Hypothalamus (tissue), 51 donors: ENCODE data around the gene BCAS3.
"Not testable (repeated sequence)": the region's sequence is repeated elsewhere in the genome, so short reads cannot be mapped to it uniquely, and the experiment has no call there.

Source experiments
- DNase-seq, 51 donors: peaks; one replicate each; lab custom pipeline; 2025; lab: John Stamatoyannopoulos, UW

The BCAS3 gene

DNA sequence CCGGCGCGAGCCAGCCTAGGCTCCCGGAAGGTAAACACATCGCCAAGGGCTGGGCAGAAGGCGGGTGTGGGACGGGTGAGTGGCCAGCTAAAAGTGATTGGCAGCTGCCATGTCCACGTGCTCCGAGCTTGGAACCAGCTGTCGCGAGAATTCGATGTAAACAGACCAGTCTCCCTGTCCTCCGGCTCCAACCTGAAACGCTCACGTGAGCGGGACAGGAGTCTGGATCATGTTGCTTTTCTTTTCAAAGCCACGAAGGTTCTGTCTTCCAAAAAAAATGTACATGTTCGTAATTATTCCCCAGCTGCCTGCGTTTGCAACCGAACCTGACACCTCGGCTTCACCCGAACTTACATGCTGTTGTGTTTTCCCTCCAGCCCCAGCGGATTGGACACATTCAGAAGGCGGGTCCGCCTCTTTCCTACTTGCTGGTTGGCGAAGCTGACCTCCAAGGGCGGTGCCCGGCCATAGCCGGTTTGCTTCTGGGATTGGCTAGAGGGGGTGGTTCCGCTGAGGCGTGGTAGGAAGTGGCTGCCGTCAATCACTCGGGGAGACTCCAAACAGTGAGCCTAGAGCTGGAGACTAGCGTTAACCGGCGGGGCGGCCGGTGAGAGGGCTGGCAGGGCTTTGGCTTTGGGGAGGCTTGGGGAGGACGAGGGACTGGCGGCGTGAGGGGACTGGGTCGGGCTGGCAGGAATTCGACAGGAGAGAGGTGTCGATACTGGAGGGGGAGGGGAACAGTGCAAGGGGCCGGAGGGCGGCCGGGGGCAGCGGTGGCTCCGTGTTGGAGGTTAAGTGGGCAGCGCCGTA lies at the start of gene BCAS3:
Gene BCAS3, plus strand, starts transcription at position 544 of the 810 bp plus-strand sequence.
- DNase-seq = peak; percentile 88 to 100 (median 98)

DNA sequence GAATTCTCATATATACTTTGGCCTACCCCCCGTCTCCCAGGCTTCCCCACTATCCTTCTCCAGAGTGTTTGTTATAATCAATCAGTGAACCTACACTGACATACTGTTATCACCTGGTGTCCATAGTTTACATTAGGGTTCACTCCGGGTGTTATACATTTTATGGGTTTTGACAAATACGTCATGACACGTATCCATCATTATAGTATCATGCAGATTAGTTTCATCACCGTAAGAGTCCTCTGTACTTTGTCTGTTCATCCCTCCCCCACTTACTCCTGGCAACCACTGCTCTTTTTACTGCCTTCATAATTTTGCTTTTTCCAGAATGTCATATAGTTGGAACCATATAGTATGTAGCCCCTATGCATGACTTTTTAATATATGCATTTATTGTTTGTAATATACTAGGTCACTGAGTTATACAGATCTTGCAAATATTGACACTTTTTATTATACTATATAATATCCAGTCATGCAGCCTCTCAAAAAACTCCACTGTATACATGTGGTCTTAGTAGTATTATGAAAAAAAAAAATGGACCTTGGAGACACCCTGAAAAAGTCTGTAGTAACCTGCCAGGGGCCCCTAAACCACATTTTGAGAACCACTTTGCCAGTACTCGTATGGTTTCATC lies 49.3 kb upstream of the BCAS3 start:
- DNase-seq = no peak

DNA sequence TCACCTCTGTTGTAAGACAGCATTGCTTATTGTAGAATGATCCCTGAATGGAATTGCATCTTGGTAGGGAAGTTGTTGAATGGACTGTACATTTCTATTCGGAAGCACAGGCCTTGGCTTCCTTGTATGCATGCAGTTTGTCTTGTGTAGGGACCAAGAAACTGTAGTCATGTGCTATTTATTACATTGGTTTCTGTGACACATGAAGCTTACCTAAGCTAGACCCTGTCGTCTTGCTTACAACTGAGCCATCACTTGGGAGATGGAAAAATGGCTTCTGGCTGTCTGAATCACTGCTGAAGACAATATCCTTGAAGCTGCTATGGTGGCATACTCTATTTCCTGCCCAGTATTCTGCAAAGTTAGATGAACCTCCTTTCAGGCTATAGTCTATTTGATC lies 48.5 kb upstream of the BCAS3 start:
- no peak for DNase-seq

DNA sequence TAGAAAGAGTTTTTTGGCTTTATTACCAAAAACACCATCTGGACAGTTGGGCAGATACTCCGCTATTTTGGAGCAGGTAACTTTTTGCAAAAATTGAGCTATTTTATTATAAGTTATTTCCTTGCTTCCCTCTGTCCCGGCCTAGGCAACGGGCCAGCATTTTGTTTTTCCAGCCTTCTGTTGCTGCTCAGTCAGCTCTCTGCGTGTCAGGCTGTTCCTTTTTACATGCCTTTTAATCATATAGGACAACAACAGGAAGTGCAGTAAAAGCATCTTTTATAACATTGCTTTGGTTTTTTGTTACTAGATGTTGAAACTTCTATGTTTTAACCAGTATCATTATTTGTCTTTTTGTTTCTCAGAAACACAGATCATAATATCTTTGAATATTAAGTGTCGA lies 47.3 kb upstream of the BCAS3 start:
- peak in 7 of 51 donors; percentile 3 to 33 (median 7) for DNase-seq

DNA sequence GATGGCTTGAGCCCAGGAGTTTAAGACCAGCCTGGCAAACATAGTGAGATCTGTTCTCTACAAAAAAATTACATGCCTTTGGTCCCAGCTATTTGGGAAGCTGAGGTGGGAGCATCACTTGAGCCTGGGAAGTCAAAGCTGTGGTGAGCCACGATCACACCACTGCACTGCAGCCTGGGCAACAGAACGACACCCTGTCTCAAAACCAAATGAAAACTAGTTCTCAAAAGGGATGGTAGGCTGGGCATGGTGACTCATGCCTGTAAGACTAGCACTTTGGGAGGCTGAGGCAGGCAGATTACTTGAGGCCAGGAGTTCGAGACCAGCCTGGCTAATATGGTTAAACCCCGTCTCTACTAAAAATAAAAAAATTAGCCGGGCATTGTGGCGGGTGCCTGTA lies 46.5 kb upstream of the BCAS3 start:
- DNase-seq = no peak

DNA sequence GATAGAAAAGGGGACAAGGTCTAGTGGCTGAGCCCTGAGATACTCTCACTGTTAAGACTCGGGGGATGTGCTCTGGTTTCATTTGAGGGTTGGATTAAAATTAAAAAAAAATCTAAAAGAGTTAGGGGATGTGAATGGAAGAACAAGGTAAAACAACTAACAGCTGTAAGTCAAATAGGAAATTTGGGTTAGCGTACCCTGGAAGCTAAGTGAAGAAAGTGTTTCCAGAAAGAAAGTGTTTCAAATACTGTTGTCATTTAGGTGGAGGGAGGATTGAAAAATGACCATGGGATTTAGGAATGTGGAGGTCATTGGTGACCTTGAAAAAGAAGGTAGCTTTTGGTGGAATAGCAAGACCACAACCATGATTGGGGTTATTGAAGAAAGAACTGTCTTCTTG lies 40.0 kb upstream of the BCAS3 start:
- no peak for DNase-seq

DNA sequence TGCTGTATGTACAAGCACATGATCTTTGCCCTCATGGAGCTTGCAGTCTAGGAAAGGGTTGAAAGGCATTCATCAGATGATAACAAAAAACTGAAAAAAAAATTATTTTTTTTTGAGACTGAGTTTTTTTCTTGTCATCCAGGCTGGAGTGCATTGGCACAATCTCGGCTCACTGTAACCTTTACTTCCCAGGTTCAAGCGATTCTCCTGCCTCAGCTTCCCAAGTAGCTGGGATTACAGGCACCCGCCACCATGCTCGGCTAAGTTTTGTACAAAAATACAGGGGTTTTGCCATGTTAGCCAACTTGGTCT lies 38.7 kb upstream of the BCAS3 start:
- DNase-seq = no peak

DNA sequence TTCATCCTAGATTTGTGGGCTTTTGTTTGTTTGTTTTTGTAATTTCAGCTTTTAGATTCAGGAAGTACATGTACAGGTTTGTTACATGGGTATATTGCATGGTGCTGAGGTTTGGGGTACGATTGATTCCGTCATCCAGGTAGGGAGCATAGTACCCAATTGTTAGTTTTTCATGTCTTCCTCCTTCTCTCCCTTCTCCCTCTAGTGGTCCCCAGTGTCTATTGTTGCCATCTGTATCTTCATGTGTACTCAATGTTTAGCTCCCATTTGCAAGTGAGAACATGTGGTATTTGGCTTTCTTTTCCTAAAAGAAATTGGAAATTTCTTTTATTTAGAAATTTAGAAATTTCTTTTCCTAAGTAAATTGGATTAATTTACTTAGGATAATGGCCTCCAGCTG lies 37.1 kb upstream of the BCAS3 start:
- no peak for DNase-seq

DNA sequence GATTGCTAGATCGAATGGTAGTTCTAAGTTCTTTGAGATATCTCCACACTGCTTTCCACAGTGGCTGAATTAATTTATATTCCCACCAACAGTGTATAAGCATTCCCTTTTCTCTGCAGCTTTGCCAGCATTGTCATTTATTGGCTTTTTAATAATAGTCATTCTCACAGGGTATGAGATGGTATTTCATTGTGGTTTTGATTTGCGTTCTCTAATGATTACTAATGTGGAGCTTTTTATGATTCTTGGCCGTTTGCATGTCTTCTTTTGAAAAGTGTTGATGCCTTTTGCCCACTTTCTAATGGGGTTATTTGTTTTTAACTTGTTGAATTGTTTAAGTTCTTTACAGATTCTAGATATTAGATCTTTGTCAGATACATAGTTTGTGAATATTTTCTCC lies 36.5 kb upstream of the BCAS3 start:
- DNase-seq = no peak

DNA sequence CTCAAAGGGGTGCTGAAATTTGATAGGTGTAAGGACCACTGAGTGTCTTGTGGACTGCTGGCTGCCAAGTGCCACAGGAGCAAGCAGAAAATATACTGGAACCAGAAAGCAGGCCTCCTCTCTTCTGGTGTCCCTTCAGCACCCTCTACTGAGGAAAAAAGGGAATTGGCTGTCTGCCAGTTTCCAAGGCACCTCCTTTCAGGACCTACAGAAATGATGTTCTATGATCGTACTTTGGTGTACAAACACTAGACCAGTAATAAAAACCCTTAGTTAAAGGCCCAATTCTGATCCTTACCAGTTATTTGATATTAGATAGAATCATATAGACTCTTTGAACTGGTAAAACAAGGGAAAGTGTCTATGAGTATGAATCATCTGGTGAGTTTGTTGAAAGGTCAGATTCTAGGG lies 35.8 kb upstream of the BCAS3 start:
- DNase-seq = peak in 36 of 51 donors; percentile 2 to 78 (median 42)

DNA sequence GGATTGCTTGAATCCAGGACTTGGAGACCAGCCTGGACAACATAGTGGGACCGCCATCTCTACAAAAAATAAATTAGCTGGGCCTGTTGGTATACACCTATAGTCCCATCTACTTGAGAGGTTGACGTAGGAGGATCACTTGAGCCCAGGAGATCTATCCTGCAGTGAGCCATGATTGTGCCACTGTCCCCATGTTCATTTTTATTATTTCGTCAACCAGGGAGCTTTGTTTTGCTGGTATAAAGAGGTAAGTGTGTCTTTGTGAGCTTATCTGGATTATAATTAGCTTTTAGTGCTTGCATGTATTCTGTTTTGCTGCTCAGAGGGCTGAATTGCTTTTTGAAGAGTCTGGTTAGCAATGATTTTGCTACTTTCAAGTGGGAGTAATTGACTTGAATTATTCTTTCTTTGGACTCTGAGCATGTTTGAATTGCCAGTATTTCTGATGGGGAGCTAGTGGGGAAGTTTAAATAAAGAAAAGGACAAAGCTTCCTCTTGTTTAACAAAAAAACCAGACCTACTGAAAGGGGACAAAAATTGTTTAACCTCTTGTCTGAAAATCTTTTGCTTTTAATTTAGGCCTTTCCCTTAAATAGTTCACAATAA lies 31.6 kb upstream of the BCAS3 start:
- peak in 1 of 51 donors; percentile 51 for DNase-seq

DNA sequence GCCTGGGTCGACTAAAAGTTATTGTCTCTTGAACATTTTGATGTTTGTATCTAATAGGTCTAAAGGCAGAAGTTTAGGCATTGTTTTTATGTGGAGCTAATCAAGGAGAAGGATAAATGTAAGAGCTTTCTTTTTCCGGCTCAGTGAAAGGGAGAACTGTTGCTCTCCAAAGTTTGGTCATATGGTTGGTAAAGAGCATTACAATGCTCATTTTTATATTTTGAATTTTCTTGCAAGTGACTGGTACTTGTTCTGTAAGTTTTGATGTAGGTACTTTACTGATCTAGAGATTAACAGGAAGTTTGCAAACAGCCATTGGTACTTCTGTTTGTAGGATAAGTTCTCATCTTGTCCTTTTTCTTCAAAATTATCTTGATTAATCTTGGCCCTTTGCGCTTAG lies 30.9 kb upstream of the BCAS3 start:
- DNase-seq = no peak

DNA sequence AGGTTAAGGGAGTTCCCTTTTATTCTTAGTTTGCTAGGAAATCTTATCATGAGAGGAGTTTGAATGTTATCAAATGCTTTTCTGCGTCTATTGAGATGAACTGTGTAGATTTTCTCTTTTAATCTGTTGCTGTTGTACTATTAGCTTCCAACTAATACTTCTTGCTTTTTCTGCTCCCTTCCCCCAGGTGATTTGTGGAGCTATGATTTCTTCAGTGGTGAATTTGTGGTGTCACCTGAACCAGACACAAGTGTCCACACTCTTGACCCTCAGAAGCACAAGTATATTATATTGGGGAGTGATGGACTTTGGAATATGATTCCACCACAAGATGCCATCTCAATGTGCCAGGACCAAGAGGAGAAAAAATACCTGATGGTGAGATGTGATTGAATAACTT lies 29.9 kb upstream of the BCAS3 start:
- DNase-seq = no peak

DNA sequence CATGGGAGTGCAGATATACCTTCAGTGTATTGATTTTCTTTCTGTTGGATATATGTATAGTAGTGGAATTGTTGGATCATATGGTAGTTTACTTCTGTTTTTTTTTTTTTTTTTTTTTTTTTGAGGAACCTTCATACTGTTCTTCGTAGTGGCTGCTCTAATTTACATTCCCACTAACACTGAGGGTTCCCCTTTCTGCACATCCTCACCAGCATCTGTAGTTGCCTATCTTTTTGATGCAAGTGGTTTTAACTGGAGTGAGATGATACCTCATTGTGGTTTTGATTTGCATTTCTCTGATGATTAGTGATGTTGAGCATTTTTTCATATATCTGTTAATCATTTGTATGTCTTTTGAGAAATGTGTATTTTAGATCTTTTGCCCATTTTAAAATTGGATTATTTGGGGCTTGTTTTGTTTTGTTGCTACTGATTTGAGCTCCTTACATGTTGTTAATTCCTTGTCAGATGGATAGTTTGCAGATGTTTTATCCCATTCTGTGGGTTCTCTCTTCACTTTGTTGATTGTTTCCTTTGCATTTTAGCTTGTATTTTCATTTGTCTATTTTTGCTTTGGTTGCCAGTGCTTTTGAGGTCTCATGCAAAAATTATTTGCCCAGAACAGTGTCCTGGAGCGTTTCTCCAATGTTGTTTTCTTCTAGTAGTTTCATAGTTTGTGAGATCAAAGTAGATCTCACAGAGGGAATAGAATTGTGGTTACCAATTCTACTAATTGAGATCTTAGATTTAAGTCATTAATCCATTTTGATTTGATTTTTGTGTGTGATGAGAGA lies 25.0 kb upstream of the BCAS3 start:
- no peak for DNase-seq

DNA sequence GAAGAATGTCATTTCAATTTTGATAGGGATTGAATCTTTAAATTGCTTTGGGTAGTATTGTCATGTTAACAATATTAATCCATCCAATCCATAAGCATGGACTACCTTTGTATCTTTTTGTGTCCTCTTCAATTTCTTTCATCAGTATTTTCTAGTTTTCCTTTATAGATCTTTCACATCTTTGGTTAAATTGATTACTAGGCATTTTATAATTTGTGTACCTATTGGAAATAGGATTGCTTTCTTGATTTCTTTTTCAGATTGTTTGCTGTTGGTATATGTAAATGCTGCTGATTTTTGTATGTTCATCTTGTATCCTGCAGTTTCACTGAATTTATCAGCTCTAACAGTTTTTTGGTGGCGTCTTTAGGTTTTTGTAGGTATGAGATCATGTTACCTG lies 24.1 kb upstream of the BCAS3 start:
- DNase-seq = no peak

DNA sequence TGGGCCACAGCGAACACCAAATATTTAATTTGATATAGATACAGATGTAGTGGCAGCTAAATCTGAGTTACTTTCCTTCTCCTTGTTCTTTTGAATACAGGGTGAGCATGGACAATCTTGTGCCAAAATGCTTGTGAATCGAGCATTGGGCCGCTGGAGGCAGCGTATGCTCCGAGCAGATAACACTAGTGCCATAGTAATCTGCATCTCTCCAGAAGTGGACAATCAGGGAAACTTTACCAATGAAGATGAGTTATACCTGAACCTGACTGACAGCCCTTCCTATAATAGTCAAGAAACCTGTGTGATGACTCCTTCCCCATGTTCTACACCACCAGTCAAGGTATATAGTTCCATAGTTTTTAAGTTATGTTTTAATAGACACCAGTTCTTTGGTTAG lies 21.2 kb upstream of the BCAS3 start:
- DNase-seq = peak in 4 of 51 donors; percentile 11 to 17 (median 14)

DNA sequence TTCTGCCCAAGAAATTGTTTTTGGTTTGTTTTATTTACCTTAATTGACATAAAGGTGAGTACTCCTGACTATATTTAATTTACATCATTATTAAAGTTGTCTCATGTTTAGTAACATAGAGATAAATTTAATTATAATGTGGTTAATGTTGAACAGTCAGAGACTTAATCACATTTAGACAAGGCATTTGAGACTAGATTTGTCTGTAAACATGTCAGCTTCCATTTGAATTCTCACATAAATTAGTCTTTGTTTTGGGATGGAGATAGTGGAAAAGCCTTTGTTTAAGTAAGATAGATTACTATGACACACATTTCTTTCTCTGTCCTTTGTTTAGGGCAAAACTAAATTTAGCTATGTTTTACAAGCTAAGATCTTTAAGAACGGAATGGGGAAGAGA lies 18.5 kb upstream of the BCAS3 start:
- no peak for DNase-seq

DNA sequence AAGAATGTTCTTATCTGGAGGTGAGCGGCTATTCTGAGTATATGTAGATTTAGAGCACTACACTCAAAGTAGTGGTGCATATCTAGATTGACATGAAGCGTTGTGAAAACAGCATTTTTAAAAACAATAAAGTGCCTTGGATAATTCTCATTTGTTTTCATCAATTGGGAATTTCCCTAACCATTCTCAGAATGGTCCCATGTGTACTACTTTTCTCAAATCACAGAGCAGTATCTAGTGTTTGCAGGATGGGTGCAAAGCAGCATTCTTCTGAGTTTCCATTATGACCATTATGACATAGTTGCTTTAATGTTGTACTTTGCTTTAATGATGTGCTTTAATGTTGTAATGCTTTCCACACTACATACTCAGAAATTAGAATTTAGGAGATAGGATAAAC lies 16.2 kb upstream of the BCAS3 start:
- no peak for DNase-seq

DNA sequence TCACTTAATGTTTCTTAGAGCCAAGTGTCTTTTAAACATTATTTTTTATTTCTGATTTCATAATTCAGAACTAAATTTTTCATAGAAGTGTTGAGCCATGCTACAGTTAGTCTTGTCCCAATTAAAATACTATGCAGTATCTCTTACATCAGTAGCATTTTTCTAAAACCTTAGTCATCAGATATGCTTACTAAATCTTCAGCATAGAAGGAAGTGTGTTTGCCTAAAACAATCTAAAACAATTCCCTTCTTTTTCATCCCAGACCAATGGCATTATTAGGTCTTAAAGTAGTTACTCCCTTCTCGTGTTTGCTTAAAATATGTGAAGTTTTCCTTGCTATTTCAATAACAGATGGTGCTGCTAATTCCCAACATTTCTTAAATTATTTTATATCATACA lies 13.6 kb upstream of the BCAS3 start:
- no peak for DNase-seq

DNA sequence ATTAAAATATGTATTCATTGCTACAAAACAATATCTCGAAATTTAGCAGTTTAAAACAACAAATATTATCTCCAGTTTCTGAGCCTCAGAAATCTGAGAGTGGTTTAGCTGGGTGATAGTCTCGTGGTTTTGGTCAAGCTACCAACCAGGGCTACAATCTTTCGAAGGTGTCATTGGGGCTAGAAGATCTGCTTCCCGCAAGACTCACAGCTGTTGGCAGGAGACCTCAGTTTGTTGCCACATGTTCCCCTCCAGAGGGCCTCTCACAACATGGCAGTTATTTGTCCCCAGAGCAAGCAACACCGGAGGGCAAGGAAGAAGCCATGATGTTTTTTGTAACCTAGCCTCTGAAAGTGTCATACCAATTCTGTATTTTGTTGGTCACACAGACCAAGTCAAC lies 12.0 kb upstream of the BCAS3 start:
- DNase-seq = no peak

DNA sequence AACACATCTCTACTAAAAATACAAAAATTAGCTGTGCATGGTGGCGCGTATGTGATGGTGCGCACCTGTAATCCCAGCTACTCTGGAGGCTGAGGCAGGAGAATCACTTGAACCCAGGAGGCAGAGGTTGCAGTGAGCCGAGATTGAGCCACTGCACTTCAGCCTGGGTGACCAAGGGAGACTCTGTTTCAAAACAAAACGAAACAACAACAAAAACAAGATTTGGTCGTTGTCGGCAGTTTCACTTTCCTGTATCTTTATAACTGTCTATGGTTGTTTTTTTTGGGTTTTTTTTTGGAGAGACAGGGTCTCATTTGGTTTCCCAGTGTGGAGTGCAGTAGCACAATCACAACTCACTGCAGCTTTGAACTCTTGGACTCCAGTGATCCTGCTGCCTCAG lies 8.9 kb upstream of the BCAS3 start:
- not testable (repeated sequence) for DNase-seq
